HG03432 (cell line): ENCODE data around the gene TENM3.

Source experiments
- ATAC-seq: cut with Tn5 transposase; IDR thresholded peaks from one replicate; pipeline ENCODE4 v1.9.1; 2021; ENCODE audit warnings: mild to moderate bottlenecking, moderate library complexity; ENCODE audit not compliant: unreplicated experiment

The TENM3 gene

GRCh38 chr4:182764137-182764536 is 520.9 kb downstream of the TENM3 start:
- ATAC-seq: no peak

GRCh38 chr4:182764642-182765041 is 521.4 kb downstream of the TENM3 start:
- ATAC-seq: no peak

- no peak for ATAC-seq
These were observed 523.0 kb downstream of the TENM3 start for GRCh38 chr4:182765987-182766856.

DNA sequence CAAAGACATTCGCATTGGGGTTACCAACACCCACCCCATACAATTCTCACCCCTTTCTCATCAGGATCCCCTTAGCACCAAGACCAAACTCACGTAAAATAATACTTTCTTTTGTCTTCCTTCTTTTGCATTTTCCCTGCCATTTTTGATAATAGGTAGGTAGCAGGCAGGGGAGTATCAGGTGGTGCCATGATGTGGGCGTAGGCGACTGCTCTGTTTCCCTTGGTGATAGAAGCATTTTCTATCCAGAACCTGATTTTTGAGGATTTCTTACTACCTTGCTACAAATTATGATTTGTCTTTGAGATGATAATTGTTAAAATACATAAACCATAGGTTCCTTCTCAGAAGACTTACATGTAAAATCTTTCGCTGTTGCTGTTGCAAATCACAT is 523.7 kb downstream of the TENM3 start:
- ATAC-seq: no peak

DNA sequence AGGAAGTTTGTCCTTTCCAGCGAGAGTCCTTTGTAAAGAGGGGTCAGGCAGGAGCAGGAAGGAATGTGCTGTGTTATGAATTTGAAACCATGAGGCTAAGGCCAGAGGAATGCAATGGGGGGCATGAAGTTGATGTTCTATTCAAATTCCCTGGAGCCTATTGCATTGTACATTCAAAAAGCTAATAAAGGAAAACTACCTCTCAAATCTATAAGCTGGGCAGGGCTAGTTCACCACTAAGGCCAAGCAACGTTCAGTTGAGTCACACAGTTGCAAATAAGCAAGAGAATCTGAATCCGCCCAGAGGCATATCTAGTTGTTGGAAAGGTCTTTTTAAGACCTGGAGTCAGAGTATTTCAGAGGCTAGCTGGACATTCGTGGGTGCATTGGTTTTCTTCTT is 525.6 kb downstream of the TENM3 start:
- no peak for ATAC-seq

DNA sequence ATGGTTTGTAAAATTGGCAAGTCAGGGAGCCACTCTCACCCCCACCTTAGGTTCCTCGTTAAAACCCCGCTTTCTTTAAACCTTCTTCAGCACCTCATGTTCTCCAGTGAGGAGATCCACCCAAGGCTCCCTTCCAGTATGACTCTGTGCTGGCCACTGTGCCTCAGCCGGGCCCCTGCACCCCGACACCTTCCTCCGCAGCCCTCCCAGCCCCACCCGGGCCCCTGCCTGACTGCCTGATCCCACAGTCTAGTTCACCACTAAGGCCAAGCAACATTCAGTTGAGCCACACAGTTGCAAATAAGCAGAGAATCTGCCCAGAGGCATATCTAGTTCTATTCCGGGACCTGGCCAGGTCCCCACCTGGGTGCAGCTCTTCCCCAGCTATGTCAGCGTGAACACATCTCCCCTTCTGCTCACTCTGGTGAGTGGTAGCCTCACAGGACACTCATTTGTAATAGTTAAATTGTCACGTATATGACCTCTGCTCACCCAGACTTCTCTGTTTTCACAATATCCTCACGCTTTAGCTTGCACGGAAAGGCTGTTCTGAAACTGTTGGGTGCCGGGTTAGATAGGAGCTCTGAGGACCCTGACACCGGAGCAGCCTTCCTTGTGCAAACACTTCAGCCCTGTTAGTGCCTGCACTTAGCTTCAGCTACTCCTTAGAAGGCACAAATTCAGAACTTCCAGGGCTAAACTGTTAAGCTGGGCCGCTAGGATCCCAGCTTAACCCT is 527.2 kb downstream of the TENM3 start:
- no peak for ATAC-seq

GRCh38 chr4:182770996-182771514 is 527.9 kb downstream of the TENM3 start:
- ATAC-seq: no peak

DNA sequence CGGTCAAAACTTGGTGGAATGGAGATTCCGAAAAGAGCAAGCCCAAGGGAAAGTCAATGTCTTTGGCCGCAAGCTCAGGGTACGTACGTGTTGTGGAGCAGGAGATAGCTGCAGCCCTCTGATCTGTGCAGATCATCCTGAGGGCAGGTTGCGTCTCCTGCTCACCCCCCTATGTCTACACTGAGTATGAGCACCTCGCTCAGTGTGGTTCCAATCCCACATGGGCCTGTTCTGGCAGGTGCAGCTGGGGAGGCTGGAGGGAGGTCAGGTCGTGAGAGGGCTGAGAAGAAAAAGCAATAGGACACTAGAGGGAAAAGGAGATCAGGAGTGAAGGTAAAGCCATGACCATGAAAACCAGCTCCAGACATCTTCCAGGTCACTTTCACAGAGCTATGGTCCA is 531.9 kb downstream of the TENM3 start:
- ATAC-seq: no peak

- ATAC-seq: no peak
These were observed 533.3 kb downstream of the TENM3 start for GRCh38 chr4:182776376-182777105.

DNA sequence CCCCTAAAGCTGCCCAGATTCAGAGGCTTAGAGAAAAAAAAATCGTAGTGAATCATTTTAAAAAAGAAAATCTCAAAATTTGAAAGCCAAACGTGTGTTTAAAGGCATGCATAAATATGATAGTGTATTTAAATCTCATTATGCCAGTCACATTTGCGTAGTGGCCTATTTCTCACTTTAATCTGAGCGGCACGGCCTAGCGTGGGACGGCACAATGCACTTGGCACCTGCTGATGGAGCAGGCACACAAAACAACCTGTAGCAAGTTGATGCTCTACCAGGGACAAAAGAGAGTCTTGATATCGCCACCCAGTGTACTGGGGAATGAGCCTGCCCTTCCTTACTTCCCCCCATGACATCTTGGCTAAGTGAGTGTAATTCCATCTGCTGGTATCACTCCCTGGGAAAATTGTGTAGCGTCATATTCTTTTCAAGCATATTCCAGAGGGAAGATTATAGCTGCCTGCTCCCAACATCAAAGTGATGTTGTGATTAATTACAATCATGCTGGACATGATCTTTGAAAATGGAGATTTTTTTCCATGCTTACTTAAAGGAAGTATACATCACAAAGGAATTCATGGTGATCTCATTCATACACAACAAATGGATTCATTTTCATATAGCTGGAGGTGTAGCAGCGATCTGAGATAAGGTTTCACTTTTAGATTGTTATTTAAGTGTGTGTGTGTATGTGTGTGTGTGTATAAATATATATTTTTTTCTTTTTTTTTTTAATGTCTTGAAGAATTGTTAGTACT is 535.2 kb downstream of the TENM3 start:
- no peak for ATAC-seq

DNA sequence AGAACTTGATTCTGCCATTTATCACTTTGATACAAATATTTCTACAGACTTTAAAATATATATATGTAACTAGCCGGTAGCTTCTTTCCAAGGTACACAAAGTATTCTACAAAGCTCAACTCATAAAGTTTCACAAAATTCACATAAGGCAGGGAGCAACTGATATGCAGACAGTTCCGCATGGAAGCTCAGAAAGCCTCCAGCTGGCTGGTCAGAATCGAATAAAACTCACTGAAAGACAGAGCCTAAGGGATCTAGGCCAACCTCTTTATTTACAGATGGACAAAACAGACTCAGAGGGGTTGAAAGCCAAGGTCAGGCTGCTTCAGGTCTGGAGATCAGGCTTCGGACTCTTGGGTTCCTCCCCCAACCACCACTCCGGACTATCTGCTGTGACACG is 543.8 kb downstream of the TENM3 start:
- ATAC-seq: no peak

- ATAC-seq: no peak
These were observed 545.0 kb downstream of the TENM3 start for GRCh38 chr4:182788201-182788600.

GRCh38 chr4:182789529-182789928 is 546.3 kb downstream of the TENM3 start:
- no peak for ATAC-seq

DNA sequence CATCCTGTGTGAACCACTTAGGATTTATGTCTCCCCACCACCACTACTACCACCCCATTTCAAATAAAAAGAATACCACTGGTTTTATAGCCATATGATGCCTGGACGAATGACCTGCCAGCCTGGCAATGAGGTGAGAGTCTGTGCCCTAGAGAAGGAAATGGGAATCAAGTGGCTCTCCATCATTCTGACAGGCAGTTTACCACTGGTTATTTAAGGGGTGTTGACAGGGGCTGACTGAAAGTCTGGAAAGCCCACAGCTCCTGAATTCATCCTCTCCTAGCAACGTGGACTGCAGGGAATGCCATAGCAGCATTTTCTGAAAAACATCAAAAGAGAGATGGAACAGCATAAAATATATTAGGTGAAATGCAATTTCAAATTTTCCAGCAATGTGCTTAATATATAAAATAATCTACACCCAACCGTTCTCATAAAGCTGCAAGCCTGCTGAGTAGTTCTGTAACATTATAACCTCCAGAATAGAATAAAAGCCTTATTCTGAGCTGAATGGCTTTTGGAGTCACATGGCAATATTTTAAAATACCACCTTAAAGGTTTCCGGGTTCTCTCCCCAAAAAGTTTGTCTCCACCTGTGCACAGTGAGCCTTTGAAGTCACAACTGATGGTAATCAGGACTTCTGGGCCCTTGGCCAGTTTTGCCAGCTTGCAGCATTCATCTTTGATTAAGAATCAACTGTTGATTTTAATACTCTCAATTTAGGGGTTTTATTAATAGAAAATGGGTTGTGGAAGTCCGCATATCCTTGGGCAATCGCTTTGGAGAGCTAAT is 552.4 kb downstream of the TENM3 start:
- no peak for ATAC-seq

DNA sequence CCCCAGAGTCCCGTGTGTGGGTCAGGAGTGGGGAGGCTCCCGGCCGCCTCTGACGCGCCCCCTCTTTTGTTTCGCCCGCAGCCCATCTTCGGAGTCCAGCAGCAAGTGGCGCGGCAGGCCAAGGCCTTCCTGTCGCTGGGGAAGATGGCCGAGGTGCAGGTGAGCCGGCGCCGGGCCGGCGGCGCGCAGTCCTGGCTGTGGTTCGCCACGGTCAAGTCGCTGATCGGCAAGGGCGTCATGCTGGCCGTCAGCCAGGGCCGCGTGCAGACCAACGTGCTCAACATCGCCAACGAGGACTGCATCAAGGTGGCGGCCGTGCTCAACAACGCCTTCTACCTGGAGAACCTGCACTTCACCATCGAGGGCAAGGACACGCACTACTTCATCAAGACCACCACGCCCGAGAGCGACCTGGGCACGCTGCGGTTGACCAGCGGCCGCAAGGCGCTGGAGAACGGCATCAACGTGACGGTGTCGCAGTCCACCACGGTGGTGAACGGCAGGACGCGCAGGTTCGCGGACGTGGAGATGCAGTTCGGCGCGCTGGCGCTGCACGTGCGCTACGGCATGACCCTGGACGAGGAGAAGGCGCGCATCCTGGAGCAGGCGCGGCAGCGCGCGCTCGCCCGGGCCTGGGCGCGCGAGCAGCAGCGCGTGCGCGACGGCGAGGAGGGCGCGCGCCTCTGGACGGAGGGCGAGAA is 556.5 kb downstream of the TENM3 start:
- ATAC-seq: no peak

DNA sequence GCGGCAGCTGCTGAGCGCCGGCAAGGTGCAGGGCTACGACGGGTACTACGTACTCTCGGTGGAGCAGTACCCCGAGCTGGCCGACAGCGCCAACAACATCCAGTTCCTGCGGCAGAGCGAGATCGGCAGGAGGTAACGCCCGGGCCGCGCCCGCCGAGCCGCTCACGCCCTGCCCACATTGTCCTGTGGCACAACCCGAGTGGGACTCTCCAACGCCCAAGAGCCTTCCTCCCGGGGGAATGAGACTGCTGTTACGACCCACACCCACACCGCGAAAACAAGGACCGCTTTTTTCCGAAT is 557.0 kb downstream of the TENM3 start:
- no peak for ATAC-seq

- no peak for ATAC-seq
These were observed 558.4 kb downstream of the TENM3 start for GRCh38 chr4:182801636-182802035.

DNA sequence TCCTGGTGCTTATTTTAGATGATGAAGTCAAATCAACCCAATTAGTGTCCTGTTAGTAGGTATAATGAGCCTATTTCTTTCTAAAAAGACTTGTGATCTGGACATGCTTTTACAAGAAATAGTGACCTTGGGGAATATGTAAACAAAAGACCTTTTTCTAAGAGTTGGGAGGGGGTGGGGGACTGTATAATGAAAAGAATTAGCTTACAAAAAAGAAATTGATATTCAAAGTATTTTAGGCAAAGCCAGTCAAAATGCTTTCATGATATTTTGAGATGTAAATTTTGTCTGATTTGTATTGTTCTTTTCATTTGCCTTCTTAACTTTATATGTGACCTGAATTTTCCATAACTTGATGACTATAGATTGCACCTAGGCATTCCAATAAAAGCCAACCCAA is 559.4 kb downstream of the TENM3 start:
- ATAC-seq: no peak

DNA sequence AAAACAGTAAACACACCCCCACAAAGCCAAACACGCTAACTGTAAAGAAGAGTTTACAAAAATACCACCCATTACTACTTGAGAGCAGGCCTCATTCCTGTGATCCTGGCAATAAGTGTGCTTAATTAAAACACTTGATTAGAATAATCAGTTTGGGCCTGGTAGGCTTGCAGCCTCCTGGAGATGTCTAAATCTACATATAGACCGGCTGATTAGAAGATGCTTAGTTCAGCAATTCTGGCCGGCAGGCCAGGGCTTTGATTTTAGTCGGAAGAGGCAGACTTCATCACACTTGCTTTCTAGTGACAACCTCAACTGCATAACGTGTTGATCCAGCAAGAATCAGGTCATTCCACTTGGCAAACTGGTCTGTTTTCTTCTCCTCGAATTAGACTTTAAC is 560.0 kb downstream of the TENM3 start:
- ATAC-seq: no peak
